ENCODE data around the gene RPS6KC1.
"Not testable (repeated sequence)": the region's sequence is repeated elsewhere in the genome, so short reads cannot be mapped to it uniquely, and the experiment has no call there.

Gene RPS6KC1

GRCh38 chr1:213054733-213055591 lies 3.9 kb downstream of the RPS6KC1 start:
- FAIRE-seq = no peak

- no peak for FAIRE-seq
These were observed 4.7 kb downstream of the RPS6KC1 start for GRCh38 chr1:213055767-213056166.

- FAIRE-seq = no peak
These were observed 6.4 kb downstream of the RPS6KC1 start for GRCh38 chr1:213057264-213058059.

- FAIRE-seq = no peak
These were observed 9.8 kb downstream of the RPS6KC1 start for GRCh38 chr1:213060836-213061235.

- FAIRE-seq = no peak
These were observed 10.2 kb downstream of the RPS6KC1 start for GRCh38 chr1:213061263-213061662.

- FAIRE-seq = no peak
These were observed 14.8 kb downstream of the RPS6KC1 start for GRCh38 chr1:213065800-213066199.

- no peak for FAIRE-seq
These were observed 15.3 kb downstream of the RPS6KC1 start for GRCh38 chr1:213066363-213066762.

- no peak for FAIRE-seq
These were observed 16.3 kb downstream of the RPS6KC1 start for GRCh38 chr1:213067352-213067751.

- FAIRE-seq = no peak
These were observed 19.4 kb downstream of the RPS6KC1 start for GRCh38 chr1:213070406-213070805.

GRCh38 chr1:213075725-213076124 lies 24.7 kb downstream of the RPS6KC1 start:
- FAIRE-seq = no peak

- no peak for FAIRE-seq
These were observed 31.5 kb downstream of the RPS6KC1 start for GRCh38 chr1:213082420-213083111.

GRCh38 chr1:213083112-213083445 lies 32.0 kb downstream of the RPS6KC1 start:
- FAIRE-seq = no peak

GRCh38 chr1:213087911-213088310 lies 36.9 kb downstream of the RPS6KC1 start:
- no peak for FAIRE-seq

GRCh38 chr1:213089924-213090677 lies 39.1 kb downstream of the RPS6KC1 start:
- FAIRE-seq = no peak

- FAIRE-seq = no peak
These were observed 43.4 kb downstream of the RPS6KC1 start for GRCh38 chr1:213094446-213094845.

- no peak for FAIRE-seq
These were observed 44.4 kb downstream of the RPS6KC1 start for GRCh38 chr1:213095467-213095866.

- FAIRE-seq = no peak
These were observed 48.8 kb downstream of the RPS6KC1 start for GRCh38 chr1:213099682-213100399.

GRCh38 chr1:213100565-213100964 lies 49.5 kb downstream of the RPS6KC1 start:
- not testable (repeated sequence) for FAIRE-seq

- FAIRE-seq = no peak
These were observed 52.6 kb downstream of the RPS6KC1 start for GRCh38 chr1:213103377-213104306.

- FAIRE-seq = peak; percentile 30
These were observed 53.6 kb downstream of the RPS6KC1 start for GRCh38 chr1:213104604-213105003.

GRCh38 chr1:213106298-213106697 lies 55.3 kb downstream of the RPS6KC1 start:
- FAIRE-seq = no peak
